Stimulated activated CD8-positive, alpha-beta memory T cell treated with anti-CD3 and anti-CD28 coated beads, Interleukin-7, amount 100 ng/mL, for 48 hours (primary cell): ENCODE measurements around the gene RASGEF1C.
"Not testable (repeated sequence)": the region's sequence is repeated elsewhere in the genome, so short reads cannot be mapped to it uniquely, and the experiment has no call there.

Experiments used
- DNase-seq, 2 donors: peaks; one replicate each; pipeline ENCODE4 v3.0.0-alpha.2; 2020; ENCODE audit warnings: low read depth in 1 of 2; ENCODE audit errors: extremely low read depth in 1 of 2

Gene RASGEF1C

DNA sequence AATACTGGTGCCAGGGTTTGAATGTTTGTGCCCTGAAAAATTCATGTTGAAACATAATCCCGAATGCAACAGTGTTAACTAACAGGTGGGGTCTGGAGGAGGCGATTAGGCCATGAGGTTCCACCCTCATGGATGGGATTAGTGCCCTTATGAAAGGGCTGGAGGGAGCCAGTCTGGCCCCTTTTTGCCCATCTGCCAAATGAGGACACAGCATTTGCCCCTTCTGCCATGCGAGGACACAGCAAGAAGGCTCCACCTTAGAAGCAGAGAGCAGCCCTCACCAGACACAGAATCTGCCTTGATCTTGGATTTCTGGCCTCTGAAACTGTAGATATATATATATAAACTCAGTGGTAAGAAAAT, 104.9 kb downstream of the RASGEF1C start:
- DNase-seq = no peak

DNA sequence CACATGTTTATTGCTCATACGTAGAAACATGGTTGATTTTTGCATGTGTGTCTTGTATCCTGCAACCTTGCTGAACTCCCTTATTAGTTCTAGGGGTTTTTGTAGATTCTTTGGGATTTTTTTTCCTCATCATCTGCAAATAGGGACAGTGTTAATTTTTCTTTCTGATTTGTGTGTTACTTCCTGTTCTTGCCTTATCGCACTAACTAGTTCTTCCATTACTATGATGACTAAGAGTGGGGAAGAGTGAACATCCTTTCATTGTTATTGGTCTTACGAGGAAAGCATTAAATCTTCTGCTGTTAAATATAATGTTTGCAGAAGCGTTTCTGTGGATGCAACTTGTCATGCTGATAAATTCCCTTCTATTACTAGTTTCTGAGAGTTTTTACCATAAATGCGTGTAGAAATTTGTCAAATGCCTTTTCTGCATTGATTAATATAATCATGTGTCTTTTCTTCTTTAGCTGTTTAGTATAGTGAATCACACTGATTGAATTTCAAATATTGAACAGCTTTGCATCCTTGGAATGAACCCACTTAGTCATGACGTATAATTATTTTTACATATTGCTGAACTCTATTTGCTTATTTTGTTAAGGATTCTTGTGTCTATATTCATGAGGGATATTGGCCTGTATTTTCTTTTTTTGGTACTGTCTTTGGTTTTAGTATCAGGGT, 105.4 kb downstream of the RASGEF1C start:
- DNase-seq = no peak

DNA sequence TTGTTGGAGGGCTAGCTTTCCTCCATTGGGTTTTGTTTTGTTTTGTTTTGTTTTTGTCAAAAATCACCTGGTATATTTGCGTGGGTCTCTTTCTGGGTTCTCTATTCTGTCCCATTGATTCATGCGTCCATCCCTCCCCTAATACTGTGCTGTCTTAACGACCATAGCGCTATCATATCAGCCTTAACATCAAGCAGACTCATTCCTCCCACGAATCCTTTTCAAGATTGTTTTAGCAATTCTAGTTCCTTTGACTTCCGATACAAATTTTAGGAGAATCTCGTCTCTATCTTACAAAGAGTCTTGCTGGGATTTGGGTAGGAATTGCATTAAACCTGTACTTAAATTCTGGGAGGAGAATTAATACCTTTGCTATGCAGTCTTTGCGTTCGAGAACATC, 106.4 kb downstream of the RASGEF1C start:
- no peak for DNase-seq

DNA sequence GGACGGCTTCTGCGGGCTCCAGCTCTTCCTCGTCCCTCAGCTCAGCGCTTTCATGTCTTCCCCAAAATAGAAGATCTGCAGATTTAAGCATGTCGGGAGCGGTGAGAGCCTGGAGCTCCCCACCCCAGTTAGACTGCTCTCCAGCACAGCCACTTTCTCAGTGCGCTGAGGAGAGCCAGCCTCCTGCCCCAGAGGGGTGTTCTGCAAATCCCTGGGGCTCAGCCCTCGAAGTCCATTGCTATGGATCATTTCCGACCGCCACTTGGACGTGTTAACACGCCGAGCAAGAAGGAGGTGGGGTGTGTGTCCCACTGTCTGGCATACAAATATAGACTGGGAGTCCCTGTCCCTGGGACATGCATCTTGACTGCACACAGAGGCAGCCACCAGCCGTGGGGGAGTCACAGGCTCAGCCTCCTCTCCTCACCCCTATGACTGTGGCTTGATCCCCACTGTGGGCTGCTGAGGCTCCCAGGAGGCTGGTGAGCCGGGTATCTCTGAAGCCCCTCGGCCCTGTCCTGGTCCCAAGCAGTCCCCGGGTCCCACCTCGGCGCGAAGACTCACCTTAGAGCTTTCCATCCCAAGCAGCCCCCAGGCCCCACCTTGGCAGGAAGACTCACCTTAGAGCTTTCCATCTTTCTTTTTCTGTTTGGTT, 107.4 kb downstream of the RASGEF1C start:
- no peak for DNase-seq

DNA sequence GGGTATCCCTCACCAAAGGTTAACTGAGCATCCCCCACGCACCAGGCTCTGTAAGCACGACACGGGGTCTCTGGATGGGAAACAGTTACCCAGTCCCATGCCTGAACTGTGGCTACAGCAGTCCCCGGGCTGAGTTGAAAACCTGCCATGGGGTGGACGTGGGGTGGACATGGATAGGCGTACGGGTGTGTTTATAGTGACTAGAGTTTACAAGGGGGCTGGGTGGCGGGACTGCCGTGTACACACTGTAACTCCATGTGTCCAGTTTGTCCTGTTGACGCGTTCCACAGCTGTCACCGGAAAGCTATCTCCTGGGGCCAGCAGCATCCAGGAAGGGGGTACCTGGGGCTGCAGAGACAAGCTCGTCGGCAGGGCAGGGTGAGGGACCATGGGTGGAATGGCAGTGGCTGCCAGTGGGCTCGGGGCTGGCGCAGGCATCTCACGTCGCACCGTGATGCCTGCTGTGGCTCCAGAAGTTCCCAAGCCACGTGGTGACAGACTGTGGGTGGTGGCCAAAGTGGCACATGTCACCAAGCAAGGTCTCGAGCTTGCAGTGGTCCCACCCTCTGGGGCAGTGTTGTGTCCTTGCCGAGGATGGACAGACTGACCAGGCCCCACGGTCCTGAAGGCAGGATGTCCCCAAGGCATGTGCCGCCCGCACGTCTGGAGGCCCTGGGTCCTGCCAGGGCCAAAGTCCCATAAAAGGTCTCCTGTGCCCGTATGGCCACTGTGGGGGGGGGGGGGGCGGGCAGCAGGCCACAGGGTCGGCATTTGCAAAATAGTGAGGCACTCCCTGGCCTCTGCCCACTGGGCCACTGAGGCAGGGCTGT, 108.2 kb downstream of the RASGEF1C start:
- DNase-seq = no peak

DNA sequence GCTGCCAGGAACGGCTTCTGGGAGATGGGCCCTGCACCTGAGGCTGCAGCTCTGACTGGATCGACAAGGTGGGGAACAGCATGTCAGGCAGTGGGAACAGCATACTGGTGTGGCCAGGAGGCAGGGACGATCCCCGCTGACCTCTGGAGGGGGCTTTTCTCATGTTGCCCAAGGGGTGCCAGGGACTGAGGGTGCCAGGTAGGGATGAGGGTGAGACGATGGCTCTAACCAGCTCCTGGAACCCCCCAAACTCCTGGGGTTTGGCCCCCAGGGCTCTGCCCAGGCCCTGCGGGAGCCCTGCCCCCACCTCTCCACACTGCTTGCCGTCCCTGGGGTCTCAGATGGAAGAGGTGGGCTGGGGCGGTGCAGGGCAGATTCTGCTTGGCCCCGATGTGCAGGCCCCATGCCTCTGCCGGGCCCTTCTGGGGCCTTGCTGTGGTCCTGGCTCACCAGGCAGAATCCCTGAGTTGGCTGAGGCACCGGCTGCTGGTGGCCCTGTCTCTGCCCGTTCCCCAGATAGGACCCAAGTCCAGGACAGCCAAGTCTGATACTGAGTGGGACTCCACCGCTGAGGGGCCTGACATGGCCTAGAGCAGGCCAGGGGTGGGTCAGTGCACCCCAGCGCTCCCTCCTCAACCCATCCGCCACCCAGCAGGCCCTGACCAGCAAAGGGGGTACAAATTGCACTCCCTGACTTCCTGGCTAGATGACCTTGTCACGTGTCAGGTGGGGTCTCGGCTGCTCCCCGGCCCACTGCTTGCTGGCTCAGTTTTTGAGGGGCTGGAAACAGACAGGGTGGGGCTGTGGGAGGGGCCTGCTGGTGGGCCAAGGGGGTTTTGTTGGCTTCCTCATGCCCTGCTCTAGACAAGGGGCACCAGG, 109.0 kb downstream of the RASGEF1C start:
- no peak for DNase-seq

DNA sequence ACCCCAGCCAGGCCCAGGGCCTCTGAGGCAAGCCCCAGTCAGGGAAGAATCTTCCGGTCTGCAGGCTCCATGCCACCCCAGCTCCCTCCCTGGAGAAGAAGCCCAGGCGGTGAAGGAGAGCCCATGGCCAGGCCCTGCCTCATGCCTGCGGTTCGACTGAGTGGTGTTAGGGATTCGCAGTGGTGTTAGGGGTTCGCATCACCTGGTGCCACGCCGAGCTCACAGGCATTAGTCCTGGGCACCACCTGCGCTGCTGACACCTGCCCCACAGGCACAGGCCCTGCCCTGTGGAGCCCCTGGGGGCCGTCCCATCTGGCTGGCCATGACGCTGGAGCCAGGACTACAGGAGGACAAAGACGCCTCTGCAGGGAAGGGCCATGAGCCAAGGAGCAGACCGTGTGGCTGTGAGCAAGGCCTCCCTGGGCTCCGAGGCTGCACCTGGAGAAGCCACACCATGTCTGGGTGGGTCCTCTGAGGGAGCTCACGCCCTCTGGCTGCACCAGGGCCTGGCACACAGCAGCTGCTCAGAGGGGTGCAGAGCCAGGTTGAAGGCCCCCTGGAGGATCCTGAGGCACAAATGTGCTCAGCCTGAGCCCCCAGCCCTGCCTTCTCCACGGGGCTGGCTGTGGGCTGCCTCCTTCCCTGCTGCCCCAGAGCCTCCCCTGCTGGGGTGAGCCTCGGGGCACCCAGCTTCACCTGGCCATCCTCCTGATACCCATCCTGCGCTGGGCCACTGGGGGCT, 109.8 kb downstream of the RASGEF1C start:
- DNase-seq = no peak

DNA sequence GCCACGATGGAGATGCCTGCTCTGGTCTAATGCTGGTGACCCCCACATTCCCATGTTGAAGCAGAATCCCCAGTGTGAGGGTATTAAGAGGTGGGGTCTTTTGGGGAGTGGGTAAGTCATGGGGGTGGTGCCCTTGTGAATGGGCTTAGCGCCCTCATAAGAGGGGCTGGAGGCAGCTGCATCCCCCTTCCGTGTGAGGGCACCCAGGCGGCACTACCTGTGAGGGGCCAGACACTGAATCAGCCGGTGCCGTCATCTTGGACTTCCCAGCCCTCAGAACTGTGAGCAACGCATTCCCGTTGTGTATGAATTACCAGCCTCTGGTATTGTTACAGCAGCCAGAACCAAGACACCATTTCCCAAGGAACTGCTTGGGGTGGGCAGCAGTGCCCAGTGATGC, 110.5 kb downstream of the RASGEF1C start:
- DNase-seq = no peak

DNA sequence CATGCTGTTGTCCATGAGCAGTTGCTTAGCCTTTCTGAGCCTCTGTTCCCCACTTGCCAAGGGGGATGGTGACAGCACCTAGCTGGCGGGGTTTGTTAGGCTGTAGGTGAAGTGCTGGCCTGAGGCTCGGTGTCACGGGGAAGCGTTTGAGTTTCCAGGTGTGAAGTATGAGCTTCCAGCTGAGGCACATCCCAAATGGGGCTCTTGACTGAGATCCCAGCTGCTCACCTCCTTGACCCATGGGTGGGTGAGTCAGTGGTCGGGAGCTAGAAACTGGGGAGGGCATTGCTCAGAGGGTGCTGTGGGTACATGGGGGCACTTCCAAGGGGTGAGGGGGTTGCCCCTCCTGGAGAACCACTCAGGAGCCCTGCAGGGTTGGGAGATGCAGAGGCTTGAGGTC, 111.1 kb downstream of the RASGEF1C start:
- no peak for DNase-seq

DNA sequence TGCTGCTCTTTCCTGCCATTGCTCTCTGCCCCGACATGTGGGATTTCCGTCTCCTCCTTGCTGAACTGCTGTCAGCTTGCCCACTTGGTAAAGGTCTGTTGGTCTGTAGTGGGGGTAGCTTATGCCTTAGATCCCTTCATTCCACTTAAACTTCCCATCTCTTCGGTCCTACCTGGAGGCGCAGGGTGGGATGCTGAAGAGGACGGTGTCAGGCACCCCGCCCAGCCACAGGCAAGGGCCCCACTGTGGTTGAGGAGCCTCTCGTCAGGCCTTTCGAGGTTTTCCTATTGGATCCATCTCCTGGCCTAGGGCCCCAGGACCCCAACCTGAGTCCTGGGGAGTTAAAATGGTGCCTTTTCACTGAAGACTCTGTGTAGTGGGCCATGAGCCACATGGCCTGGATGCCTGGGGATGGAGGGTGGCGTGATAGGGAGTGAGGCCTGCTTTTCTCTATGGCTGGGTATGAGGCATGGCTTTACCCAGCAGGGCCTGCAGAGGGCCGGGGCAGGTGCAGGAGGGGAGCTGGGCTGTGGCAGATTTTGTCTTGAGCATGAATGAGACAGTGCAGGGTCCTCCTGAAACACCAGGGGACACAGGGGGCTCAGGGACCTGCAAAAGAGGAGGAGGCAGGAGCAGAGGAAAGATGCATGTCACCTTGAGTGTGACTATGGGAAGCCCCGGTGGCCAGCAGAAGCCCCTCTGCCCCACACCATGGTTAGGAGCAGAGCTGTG, 111.7 kb downstream of the RASGEF1C start:
- no peak for DNase-seq

DNA sequence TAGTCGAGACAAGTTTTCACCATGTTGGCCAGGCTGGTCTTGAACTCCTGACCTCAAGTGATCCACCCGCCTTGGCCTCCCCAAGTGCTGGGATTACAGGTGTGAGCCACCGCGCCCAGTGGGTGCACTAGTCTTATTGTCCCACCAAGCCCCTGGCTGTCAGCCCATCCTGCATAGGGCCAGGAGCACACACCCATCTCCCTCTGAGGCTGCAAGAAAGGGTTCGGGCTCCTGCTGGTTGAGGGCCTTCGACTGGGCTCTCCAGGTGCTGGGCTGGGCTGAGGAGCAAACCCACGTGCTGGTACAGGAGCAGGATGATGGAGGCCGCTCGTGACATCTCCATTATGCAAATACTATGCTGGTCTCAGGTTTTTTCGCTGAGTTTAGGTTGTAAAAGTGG, 112.4 kb downstream of the RASGEF1C start:
- DNase-seq = no peak

DNA sequence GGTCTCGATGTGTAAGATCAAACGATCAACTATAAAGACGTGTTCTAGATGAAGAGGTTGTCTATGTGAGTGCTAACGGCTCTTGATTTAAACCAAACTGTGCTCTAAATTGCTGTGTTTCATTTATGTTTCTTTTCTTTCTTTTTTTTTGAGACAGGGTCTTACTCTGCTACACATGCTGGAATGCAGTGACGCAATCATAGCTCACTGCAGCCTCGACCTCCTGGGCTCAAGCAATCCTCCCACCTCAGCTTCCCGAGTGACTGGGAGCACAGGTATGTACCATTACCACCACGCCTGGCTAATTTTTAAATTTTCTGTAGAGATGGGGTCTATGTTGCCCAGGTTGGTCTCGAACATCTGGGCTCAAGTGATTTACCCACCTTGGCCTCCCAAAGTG, 113.5 kb downstream of the RASGEF1C start:
- DNase-seq = no peak

DNA sequence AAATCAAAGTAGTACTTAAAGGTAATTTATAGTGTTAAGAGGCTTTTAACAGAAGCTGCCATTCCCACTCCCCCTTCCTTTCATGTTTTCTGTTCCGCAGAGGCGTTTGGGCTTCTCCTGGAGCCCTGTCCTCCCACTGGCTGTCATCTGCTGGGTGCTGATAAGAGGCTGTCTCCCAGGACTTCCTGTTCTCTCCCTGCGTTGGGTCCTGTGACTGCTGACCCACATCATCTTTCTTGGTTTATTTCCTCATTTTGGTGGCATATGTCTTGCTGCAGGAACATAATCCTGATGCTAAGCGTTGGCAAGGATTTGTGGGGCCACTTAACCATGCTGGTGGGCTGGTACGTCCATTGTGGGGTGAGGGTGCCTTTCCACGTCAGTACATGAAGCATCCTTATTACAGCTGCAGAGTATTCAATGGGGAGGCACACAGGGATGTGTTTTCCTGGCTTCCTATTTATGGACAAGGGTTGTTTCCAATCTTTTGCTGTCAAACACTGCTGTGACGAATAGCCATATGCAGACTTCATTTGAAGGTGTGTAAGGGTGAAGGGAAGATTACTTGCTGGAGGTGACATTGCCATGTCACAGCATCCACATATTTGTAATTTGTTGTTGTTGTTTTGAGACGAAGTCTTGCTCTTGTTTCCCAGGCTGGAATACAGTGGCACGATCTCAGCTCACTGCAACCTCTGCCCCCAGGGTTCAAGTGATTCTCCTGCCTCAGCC, 115.2 kb downstream of the RASGEF1C start:
- no peak for DNase-seq

DNA sequence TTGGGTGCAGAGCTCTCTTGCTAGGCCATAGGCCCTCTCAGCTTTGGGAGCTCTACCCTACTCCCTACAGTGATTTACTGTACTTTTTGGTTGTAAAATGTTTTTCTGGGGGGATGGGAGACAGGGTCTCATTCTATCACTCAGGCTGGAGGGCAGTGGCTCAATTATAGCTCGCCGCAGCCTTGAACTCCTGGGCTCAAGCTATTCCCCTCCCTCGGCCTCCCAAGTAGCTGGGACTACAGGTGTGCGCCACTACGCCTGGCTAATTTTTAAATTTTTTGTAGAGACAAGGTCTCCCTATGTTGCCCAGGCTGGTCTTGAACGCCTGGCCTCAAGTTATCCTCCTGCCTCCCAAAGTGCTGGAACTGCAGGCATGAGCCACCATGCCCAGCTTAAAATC, 115.8 kb downstream of the RASGEF1C start:
- no peak for DNase-seq

DNA sequence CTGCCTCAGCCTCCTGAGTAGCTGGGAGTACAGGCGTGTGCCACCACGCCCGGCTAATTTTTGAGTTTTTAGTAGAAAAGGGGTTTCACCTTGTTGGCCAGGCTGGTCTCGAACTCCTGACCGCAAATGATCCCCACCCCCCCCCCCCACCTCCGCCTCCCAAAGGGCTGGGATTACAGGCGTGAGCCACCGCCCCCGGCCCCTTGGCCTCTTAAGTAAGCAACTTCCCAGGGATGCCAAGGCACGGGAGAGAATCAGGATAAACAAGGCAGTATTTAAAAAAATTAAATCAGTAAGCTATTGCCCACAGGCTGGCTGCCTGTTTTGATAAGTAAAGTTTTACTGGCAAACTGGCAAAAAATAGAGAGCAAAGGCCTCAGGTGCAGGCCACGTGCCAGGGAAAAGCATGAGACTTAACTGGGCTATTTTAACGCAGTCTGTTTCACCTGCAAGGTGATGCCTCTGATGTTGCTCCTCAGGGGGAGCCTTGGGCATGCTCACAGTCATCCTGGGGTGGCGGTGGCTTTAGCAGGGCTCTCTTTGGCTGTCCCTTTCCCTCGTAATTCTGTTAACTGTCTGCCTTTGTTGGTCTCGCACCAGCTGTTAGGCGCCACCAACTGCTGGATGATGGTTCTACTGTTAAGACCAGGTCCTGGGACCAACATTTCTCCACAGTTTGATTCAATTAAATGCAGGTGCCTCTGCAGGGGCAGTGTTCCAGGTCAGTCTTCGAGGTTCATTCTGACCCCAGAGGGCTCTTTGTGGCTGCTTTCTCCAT, 118.1 kb downstream of the RASGEF1C start:
- no peak for DNase-seq

DNA sequence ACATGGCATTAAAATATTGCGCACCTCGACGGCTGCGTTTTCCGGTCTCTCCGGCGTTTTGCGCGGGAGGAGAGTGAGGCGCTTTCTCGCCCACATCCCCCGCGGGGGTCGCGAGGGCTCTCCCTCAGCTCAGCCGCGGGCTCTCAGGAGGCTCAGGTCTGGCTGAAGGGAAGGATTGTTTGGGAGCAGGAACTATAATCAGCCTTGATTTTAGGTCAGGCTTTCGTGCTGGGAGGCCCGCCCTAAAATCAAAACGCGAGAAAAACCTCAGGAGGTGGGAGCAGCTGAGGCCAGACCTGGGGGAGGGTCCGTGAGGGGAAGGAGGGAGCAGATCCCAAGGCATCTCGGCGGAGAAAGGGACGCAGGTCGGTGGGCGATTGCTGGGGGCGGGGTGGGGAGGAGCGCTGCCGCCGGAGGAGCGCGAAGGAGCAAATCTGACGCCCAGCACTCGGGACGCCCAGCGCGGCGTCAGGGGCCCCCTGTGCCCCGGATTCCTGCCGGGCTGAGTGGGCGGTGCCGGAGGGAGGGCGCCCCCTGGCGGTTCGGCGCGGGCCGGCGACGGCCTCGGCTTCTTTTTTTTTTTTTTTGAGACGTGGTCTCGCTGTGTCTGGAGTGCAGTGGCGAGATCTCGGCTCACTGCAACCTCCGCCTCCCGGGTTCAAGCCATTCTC, 118.8 kb downstream of the RASGEF1C start:
- peak; percentile 48 to 55 for DNase-seq

DNA sequence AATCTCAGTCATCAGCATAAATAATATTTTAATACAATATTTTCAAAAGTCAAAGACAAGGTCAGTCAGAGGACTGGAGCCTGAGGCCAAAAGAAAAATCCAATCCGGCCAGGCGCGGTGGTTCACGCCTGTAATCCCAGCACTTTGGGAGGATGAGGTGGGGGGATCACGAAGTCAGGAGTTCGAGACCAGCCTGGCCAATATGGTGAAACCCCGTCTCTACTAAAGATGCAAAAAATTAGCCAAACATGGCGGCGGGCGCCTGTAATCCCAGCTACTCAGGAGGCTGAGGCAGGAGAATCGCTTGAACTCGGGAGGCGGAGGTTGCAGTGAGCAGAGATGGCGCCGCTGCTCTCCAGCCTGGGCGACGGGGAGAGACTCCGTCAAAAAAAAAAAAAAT, 119.4 kb downstream of the RASGEF1C start:
- not testable (repeated sequence) for DNase-seq

DNA sequence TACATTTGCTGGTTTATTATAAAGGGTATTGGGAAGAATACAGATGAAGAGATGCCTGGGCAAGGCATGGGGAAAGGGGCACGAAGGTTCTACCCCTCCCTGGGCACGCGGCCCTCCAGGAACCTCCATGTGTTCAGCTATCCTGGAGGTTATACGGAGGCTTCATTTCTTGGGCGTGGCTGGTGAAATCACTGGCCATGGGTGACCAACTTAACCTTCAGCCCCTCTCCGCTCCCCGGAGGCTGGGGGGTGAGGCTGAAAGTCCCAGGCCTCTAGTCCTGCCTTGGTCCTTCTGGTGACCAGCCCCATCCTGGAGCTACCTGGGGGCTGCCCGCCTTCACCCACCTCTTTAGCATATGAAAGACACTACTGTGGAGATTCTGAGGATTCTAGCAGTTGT, 120.5 kb downstream of the RASGEF1C start:
- DNase-seq = no peak
